ENCODE measurements around the gene VASH2.
"Not testable (repeated sequence)": the region's sequence is repeated elsewhere in the genome, so short reads cannot be mapped to it uniquely, and the experiment has no call there.

The VASH2 gene

GRCh38 chr1:213017447-213018273 is 67.3 kb downstream of the VASH2 start:
- H3K9ac ChIP-seq (ENCODE audit: low read depth, low read length), result no peak overlapping the region
- H3K4me3 ChIP-seq (ENCODE audit: low read length), result no peak overlapping the region
- H3K4me1 ChIP-seq (ENCODE audit: control insufficient read depth, insufficient read depth, low read length), result peaks cover 6% of the 10 kb centered on the region
- H3K36me3 ChIP-seq (ENCODE audit: insufficient read depth, low read length), result peaks cover 8% of the 10 kb centered on the region
- H3K27me3 ChIP-seq (ENCODE audit: control insufficient read depth, insufficient read depth, low read length), result peaks cover 10% of the 10 kb centered on the region
- H3K4me2 ChIP-seq (ENCODE audit: low read length), result no peak overlapping the region
- H3K9me3 ChIP-seq (replicated peaks; ENCODE audit: low read length), result no peaks in the 10 kb centered on the region

GRCh38 chr1:213019450-213019849 is 69.1 kb downstream of the VASH2 start:
- H3K27me3 ChIP-seq (ENCODE audit: control insufficient read depth, insufficient read depth, low read length), result peaks cover 16% of the 10 kb centered on the region
- H3K36me3 ChIP-seq (ENCODE audit: insufficient read depth, low read length), result no peaks in the 10 kb centered on the region
- no peaks in the 10 kb centered on the region for H3K4me1 ChIP-seq (ENCODE audit: control insufficient read depth, insufficient read depth, low read length)
- no peak overlapping the region for H3K4me3 ChIP-seq (ENCODE audit: low read length)
- H3K9ac ChIP-seq (ENCODE audit: low read depth, low read length), result no peak overlapping the region
- no peaks in the 10 kb centered on the region for H3K9me3 ChIP-seq (replicated peaks; ENCODE audit: low read length)
- no peak overlapping the region for H3K4me2 ChIP-seq (ENCODE audit: low read length)

GRCh38 chr1:213020016-213020415 is 69.7 kb downstream of the VASH2 start:
- no peak overlapping the region for H3K4me2 ChIP-seq (ENCODE audit: low read length)
- H3K9ac ChIP-seq (ENCODE audit: low read depth, low read length), result no peak overlapping the region
- H3K36me3 ChIP-seq (ENCODE audit: insufficient read depth, low read length), result no peaks in the 10 kb centered on the region
- peaks cover 16% of the 10 kb centered on the region for H3K27me3 ChIP-seq (ENCODE audit: control insufficient read depth, insufficient read depth, low read length)
- H3K9me3 ChIP-seq (replicated peaks; ENCODE audit: low read length), result no peaks in the 10 kb centered on the region
- no peaks in the 10 kb centered on the region for H3K4me1 ChIP-seq (ENCODE audit: control insufficient read depth, insufficient read depth, low read length)
- no peak overlapping the region for H3K4me3 ChIP-seq (ENCODE audit: low read length)

- H3K9me3 ChIP-seq (replicated peaks; ENCODE audit: low read length); H3K4me3 ChIP-seq (ENCODE audit: low read length); H3K4me2 ChIP-seq (ENCODE audit: low read length); H3K9ac ChIP-seq (ENCODE audit: low read depth, low read length); H3K4me1 ChIP-seq (ENCODE audit: control insufficient read depth, insufficient read depth, low read length); H3K36me3 ChIP-seq (ENCODE audit: insufficient read depth, low read length): not testable (repeated sequence)
- peaks cover 28% of the 10 kb centered on the region for H3K27me3 ChIP-seq (ENCODE audit: control insufficient read depth, insufficient read depth, low read length)
Measured at GRCh38 chr1:213027024-213027423, 76.7 kb downstream of the VASH2 start.

GRCh38 chr1:213032651-213033050 is 82.3 kb downstream of the VASH2 start:
- H3K4me1 ChIP-seq (ENCODE audit: control insufficient read depth, insufficient read depth, low read length), result no peaks in the 10 kb centered on the region
- H3K4me2 ChIP-seq (ENCODE audit: low read length), result no peak overlapping the region
- no peaks in the 10 kb centered on the region for H3K36me3 ChIP-seq (ENCODE audit: insufficient read depth, low read length)
- no peak overlapping the region for H3K4me3 ChIP-seq (ENCODE audit: low read length)
- H3K27me3 ChIP-seq (ENCODE audit: control insufficient read depth, insufficient read depth, low read length), result peaks cover 45% of the 10 kb centered on the region
- H3K9ac ChIP-seq (ENCODE audit: low read depth, low read length), result no peak overlapping the region
- H3K9me3 ChIP-seq (replicated peaks; ENCODE audit: low read length), result no peaks in the 10 kb centered on the region

GRCh38 chr1:213034713-213035112 is 84.4 kb downstream of the VASH2 start:
- Histone ChIP-seq H3K27me3 (ENCODE audit: control insufficient read depth, insufficient read depth, low read length) (peaks cover 33% of the 10 kb centered on the region), H3K9ac (ENCODE audit: low read depth, low read length) (no peak overlapping the region), H3K4me3 (ENCODE audit: low read length) (no peak overlapping the region), H3K4me2 (ENCODE audit: low read length) (no peak overlapping the region), H3K36me3 (ENCODE audit: insufficient read depth, low read length) (no peaks in the 10 kb centered on the region), H3K9me3 (replicated peaks; ENCODE audit: low read length) (no peaks in the 10 kb centered on the region), H3K4me1 (ENCODE audit: control insufficient read depth, insufficient read depth, low read length) (no peaks in the 10 kb centered on the region)

- Histone ChIP-seq H3K4me2 (ENCODE audit: low read length) (no peak overlapping the region), H3K4me3 (ENCODE audit: low read length) (no peak overlapping the region), H3K36me3 (ENCODE audit: insufficient read depth, low read length) (no peaks in the 10 kb centered on the region), H3K9me3 (replicated peaks; ENCODE audit: low read length) (no peaks in the 10 kb centered on the region), H3K4me1 (ENCODE audit: control insufficient read depth, insufficient read depth, low read length) (no peaks in the 10 kb centered on the region), H3K9ac (ENCODE audit: low read depth, low read length) (no peak overlapping the region), H3K27me3 (ENCODE audit: control insufficient read depth, insufficient read depth, low read length) (peaks cover 29% of the 10 kb centered on the region)
Measured at GRCh38 chr1:213035573-213035972, 85.2 kb downstream of the VASH2 start.

Measured in skeletal muscle satellite cell (primary cell).